SH-SY5Y (cell line): Measurements from ENCODE around the gene DDX5.
A peak's percentile ranks its signal among the peaks of the same experiment; 100 is the strongest.

ENCODE experiments used
- GATA2 ChIP-seq: IDR thresholded peaks from 2 replicates; pipeline ENCODE4 v1.6.1; 2011; ENCODE audit warnings: mild to moderate bottlenecking, low read depth, low read length
- GATA3 ChIP-seq: IDR thresholded peaks from 2 replicates; pipeline ENCODE4 v1.6.1; 2011; ENCODE audit warnings: low read depth, mild to moderate bottlenecking, low read length, moderate library complexity

The DDX5 gene

GRCh38 chr17:64506201-64506575 lies at the start of gene DDX5:
TSS of gene DDX5 (minus strand) at chr17:64506289. CDS start at chr17:64506119, 170 bp downstream.
- TF ChIP-seq GATA3 (no peak), GATA2 (no peak)

- no peak for TF ChIP-seq GATA3
- no peak for TF ChIP-seq GATA2
Observed at GRCh38 chr17:64555281-64555680, 49.2 kb upstream of the DDX5 start.

GRCh38 chr17:64554028-64554637 lies 48.0 kb upstream of the DDX5 start:
- no peak for TF ChIP-seq GATA2
- no peak for TF ChIP-seq GATA3

- no peak for TF ChIP-seq GATA2
- no peak for TF ChIP-seq GATA3
Observed at GRCh38 chr17:64551461-64551860, 45.4 kb upstream of the DDX5 start.

GRCh38 chr17:64547319-64547718 lies 41.2 kb upstream of the DDX5 start:
- TF ChIP-seq GATA2 (no peak), GATA3 (no peak)

GRCh38 chr17:64546716-64547115 lies 40.6 kb upstream of the DDX5 start:
- TF ChIP-seq GATA2 (no peak), GATA3 (no peak)

GRCh38 chr17:64544742-64545141 lies 38.7 kb upstream of the DDX5 start:
- TF ChIP-seq GATA2 (no peak), GATA3 (no peak)

- TF ChIP-seq GATA3, result no peak
- TF ChIP-seq GATA2, result no peak
Observed at GRCh38 chr17:64540118-64540776, 34.2 kb upstream of the DDX5 start.

GRCh38 chr17:64538508-64539130 lies 32.5 kb upstream of the DDX5 start:
- no peak for TF ChIP-seq GATA3
- TF ChIP-seq GATA2, result no peak

GRCh38 chr17:64537488-64537887 lies 31.4 kb upstream of the DDX5 start:
- TF ChIP-seq GATA3, result no peak
- TF ChIP-seq GATA2, result no peak

GRCh38 chr17:64536913-64537312 lies 30.8 kb upstream of the DDX5 start:
- TF ChIP-seq GATA3 (no peak), GATA2 (no peak)

GRCh38 chr17:64535357-64535756 lies 29.3 kb upstream of the DDX5 start:
- TF ChIP-seq GATA3 (no peak), GATA2 (no peak)

GRCh38 chr17:64534187-64534586 lies 28.1 kb upstream of the DDX5 start:
- no peak for TF ChIP-seq GATA3
- TF ChIP-seq GATA2, result peak; percentile 60; the same call in 1 of the 2 replicates

GRCh38 chr17:64533784-64534183 lies 27.7 kb upstream of the DDX5 start:
- TF ChIP-seq GATA2, result no peak
- TF ChIP-seq GATA3, result no peak

- no peak for TF ChIP-seq GATA2
- TF ChIP-seq GATA3, result no peak
Observed at GRCh38 chr17:64532409-64532808, 26.3 kb upstream of the DDX5 start.
